Measurements from ENCODE around the gene PFAS. TPM values are rescaled to one million over a fixed set of nuclear protein-coding genes. Genes with fewer than 3 reads are reported as not detected.
A peak's percentile ranks its signal among the peaks of the same experiment; 100 is the strongest.

Gene PFAS
- total RNA-seq, 1 donor from 2014 or later = 25.3 TPM

DNA sequence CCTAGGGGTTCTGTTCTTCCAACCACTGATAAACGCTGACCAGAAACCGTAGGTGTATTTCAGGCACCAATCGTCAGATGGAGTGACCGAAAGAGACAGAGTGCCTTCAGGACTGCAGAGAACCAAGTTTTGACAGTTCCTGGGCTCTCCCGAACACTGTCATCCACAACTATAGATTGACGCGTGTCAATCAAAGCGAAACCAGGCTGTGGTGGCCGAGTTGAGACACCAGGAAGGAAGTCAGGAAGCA, 26.8 kb upstream of the PFAS start:
- TF ChIP-seq CTCF (IDR thresholded peaks at IDR 0.05) = no peak
- ATAC-seq (no peak), DNase-seq (no peak)
- peaks cover 26% of the 10 kb centered on the region for H3K4me1 ChIP-seq
- H3K4me3 ChIP-seq = peak overlapping the region; percentile 60
- no peaks in the 10 kb centered on the region for H3K27me3 ChIP-seq (ENCODE audit: low read depth)
- H3K36me3 ChIP-seq = peaks cover 2% of the 10 kb centered on the region
- intact Hi-C loops (cut with DNase I) = no loop called here
- peak overlapping the region; percentile 99 for H3K27ac ChIP-seq
- no peaks in the 10 kb centered on the region for H3K9me3 ChIP-seq

- intact Hi-C loops (cut with DNase I) = no loop called here
- no peak for TF ChIP-seq CTCF (IDR thresholded peaks at IDR 0.05)
- peaks cover 31% of the 10 kb centered on the region for H3K4me1 ChIP-seq
Observed at GRCh38 chr17:8222630-8223355, 26.3 kb upstream of the PFAS start.

DNA sequence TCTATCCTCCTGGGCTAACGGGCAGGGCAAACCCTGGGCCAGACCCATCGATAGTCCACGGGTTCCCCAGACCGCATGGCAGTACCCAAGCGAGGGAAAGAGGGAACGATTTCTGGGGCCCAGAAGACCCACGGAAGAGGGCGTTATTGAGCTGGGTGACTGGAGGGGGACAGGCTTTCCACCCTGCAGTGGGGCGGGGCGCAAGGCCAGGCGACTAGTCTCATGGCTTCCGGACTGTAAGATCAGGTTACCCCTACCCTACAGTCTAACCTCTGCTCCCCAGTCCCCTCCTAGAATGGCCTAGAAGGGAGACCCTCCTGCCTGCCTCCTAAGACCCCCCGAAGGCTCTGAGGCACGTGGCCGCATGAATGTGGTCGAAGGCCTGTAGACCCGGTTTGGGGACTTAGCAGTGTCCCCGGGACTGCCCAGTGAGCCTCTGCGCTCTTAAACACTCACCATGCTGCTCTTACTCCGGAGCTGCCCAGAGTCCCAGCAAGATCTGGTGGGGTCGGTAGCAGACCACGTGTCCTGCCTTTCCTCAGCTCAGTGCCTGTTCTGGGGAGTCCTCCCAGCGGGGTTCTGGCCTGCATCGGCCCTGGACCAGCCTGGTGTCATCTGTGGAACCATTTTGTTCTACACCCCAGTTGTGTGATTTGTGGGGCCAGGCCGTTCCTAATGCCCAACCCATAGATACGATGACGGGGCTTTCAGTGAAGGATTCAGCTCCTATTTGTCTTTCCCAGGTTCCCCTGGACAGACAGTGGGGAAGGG, 25.5 kb upstream of the PFAS start:
- H3K9me3 ChIP-seq = no peaks in the 10 kb centered on the region
- peak overlapping the region; percentile 60 for H3K4me3 ChIP-seq
- intact Hi-C loops (cut with DNase I) = no loop called here
- peaks cover 32% of the 10 kb centered on the region for H3K4me1 ChIP-seq
- H3K36me3 ChIP-seq = peaks cover 14% of the 10 kb centered on the region
- no peaks in the 10 kb centered on the region for H3K27me3 ChIP-seq (ENCODE audit: low read depth)
- TF ChIP-seq CTCF (IDR thresholded peaks at IDR 0.05) = no peak
- H3K27ac ChIP-seq = peak overlapping the region; percentile 99
- DNase-seq (peak; percentile 82), ATAC-seq (peak; percentile 7 to 19)

More at GRCh38 chr17:8222630-8223355, 26.3 kb upstream of the PFAS start:
- no peaks in the 10 kb centered on the region for H3K27me3 ChIP-seq (ENCODE audit: low read depth)
- no peaks in the 10 kb centered on the region for H3K9me3 ChIP-seq
- H3K4me3 ChIP-seq = peak overlapping the region; percentile 60
- DNase-seq = peak; percentile 96
- H3K36me3 ChIP-seq = peaks cover 7% of the 10 kb centered on the region
- peak overlapping the region; percentile 99 for H3K27ac ChIP-seq
- peak; percentile 72 to 85 for ATAC-seq

GRCh38 chr17:8224891-8225812, 23.9 kb upstream of the PFAS start:
- H3K9me3 ChIP-seq = no peaks in the 10 kb centered on the region
- peaks cover 29% of the 10 kb centered on the region for H3K4me1 ChIP-seq
- TF ChIP-seq CTCF (IDR thresholded peaks at IDR 0.05) = no peak
- ATAC-seq (no peak), DNase-seq (no peak)
- no peak overlapping the region for H3K27ac ChIP-seq
- H3K27me3 ChIP-seq (ENCODE audit: low read depth) = no peaks in the 10 kb centered on the region
- H3K4me3 ChIP-seq = no peak overlapping the region
- intact Hi-C loops (cut with DNase I) = no loop called here
- peaks cover 30% of the 10 kb centered on the region for H3K36me3 ChIP-seq

- Histone ChIP-seq H3K4me1 (peaks cover 24% of the 10 kb centered on the region), H3K9me3 (no peaks in the 10 kb centered on the region), H3K4me3 (peak overlapping the region; percentile 39), H3K36me3 (peaks cover 39% of the 10 kb centered on the region), H3K27ac (peak overlapping the region; percentile 68), H3K27me3 (ENCODE audit: low read depth) (no peaks in the 10 kb centered on the region)
- ATAC-seq (no peak), DNase-seq (peak; percentile 50)
- TF ChIP-seq CTCF (IDR thresholded peaks at IDR 0.05) = no peak
- intact Hi-C loops (cut with DNase I) = no loop called here
Observed at GRCh38 chr17:8225813-8226535, 23.1 kb upstream of the PFAS start.
